GM19099 (cell line): ENCODE measurements around the gene ABCC6.

Experiments
- POLR2A ChIP-seq: IDR thresholded peaks from 3 replicates; pipeline ENCODE4 v1.6.1; 2011; ENCODE audit warnings: low read depth; ENCODE audit not compliant: insufficient read length; ENCODE audit errors: extremely low read depth

The ABCC6 gene

DNA sequence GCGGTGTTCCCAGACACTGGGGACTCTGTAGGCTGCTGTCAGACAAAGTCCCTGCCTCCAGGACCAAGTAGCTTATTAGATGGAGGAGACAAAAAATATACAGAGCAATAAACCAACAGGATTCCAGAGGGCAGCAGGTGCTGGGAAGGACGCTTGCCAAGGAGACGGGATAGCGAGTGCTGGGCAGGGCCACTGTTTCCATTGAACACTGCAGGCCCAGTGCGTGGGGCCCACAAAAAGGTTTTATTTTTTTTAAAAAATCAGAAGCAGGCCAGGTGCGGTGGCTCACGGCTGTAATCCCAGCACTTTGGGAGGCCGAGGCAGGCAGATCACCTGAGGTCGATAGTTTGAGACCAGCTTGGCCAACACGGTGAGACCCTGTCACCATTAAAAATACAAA is 84.2 kb downstream of the ABCC6 start:
- no peak for TF ChIP-seq POLR2A

DNA sequence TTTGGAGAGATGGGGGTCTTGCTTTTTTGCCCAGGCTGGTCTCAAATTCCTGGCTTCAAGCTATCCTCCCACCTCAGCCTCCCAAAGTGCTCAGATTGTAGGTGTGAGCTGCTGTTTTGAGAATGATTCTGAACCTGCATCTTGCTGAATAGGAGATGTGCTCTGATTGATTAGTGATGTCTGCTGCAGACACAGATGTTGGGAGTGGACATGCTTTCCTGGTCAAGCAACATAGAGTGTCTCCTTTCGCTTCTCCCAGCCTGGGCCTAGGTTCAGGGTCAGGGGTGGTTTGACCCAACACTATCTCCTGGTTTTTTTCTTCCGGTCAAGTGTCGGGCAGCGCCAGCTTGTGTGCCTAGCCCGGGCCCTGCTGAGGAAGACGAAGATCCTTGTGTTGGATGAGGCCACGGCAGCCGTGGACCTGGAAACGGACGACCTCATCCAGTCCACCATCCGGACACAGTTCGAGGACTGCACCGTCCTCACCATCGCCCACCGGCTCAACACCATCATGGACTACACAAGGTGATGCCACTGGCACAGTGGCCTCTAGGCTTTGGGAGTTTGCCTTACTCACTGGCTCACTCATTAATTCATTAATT is 85.2 kb downstream of the ABCC6 start:
- TF ChIP-seq POLR2A: no peak

DNA sequence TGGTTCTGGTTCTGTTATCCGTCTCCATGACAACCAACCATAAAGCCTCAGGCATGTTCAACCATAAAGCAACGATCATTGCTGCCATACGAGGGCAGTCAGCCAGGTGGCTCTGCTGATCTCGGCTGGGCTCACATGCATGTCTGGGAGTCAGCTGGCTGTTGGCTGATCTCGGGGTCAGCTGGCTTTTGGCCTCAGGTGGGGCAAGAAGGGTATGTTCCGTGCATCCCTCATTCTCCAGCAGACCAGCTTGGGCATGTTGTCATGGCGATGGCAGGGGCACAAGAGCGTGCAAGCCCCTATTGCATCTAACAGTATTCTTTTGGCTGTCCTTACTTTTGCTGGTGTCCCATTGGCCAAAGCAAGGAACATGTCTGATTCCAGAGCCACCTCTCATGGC is 86.2 kb downstream of the ABCC6 start:
- no peak for TF ChIP-seq POLR2A

DNA sequence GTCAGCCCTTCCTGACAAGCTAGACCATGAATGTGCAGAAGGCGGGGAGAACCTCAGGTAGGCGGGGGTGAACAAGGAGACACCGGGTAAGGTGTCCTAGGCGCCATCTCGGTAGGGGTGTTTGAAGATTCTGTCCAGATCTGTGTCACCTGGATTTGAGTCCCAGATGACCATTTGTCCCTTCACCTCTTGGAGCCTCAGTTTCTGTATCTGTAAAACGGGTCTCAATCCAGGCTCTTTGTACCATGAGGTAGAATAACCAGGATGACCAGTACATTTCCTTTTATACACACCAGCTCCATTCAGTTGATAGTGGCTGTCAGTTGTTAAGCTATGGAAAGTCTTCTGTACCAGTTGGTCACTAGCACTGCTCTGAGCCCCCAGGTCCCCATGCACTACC is 86.7 kb downstream of the ABCC6 start:
- no peak for TF ChIP-seq POLR2A

DNA sequence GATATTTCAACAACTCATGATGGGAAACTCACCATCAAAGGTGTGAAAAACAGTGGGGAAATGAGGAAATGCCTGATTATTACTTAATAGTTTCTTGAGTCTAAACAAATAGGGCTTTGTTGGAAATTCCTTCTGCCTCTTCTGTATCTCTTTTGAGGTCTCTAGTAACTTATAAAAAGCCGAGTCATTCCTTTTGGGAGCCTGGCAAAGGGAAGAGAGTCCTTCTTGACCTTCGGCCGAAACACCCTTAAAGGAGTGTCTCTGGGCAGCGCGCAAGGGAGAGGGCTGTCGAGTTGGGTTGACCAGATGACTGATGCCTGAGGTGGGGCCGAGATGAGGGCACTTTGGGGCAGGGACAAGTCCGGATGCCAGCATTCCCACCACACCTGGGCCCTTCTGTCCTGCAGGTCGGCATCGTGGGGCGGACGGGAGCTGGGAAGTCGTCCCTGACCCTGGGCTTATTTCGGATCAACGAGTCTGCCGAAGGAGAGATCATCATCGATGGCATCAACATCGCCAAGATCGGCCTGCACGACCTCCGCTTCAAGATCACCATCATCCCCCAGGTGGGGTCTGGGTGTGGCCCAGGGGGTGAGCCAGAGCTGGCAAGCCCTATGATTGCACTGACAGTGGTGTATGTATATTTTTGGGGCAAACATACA is 89.2 kb downstream of the ABCC6 start:
- TF ChIP-seq POLR2A: no peak

DNA sequence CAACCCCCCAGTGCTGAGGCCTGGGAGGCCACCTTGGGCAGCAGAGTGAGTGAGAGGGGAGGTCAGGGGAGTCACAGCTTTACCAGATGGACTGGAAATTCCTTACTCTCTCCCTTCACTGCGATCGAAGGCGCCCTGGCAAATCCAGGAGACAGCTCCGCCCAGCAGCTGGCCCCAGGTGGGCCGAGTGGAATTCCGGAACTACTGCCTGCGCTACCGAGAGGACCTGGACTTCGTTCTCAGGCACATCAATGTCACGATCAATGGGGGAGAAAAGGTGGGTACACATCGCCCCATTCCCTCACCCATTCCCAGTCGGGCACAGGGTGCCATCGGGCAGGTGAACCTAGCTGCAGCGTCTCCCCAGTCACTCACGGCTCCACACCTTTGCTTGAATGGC is 91.6 kb downstream of the ABCC6 start:
- TF ChIP-seq POLR2A: no peak

DNA sequence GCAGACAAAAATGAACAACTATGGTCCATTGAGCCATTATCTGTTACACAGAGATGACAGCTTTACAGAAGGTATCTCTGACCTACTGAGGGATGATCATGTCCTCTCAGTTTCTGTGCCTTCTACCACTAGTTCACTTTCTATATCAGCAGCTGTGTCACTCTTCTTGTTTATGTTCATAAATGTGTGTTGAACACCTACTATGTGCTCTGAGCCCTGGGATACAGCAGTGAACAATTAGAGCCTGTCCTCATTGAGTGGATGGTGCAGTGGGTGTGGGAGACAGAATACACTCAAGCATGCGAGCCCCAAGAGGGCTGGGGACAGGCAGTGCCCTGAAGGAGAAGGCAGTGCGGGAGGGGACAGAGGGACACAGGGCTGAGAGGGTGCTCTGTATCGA is 92.1 kb downstream of the ABCC6 start:
- TF ChIP-seq POLR2A: no peak

DNA sequence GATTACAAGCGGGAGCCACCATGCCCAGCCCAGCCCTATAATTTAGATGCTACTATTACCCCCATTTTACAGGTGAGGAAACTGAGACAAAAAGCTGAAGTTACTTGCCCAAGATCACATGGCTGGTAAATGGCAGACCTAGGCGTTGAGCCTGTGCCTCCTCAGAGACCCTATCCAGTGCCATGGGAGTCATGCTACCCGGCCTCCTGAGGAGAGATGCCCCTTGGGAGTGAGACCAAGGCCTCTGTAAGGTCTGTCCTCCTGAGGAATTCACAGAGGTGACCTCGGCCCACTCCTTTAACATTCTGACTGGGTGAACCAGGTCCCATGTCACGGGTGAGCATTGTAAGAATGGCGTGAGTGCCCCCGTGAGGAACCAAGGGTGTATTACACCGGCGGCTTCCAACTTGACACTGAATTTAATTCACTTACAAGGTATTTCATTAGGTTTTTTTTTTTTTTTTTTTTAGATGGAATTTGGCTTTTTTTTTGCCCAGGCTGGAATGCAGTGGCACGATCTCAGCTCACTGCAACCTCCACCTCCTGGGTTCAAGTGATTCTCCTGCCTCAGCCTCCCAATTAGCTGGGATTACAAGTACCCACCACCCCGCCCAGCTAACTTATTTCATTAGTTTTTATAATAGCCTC is 95.7 kb downstream of the ABCC6 start:
- TF ChIP-seq POLR2A: no peak

DNA sequence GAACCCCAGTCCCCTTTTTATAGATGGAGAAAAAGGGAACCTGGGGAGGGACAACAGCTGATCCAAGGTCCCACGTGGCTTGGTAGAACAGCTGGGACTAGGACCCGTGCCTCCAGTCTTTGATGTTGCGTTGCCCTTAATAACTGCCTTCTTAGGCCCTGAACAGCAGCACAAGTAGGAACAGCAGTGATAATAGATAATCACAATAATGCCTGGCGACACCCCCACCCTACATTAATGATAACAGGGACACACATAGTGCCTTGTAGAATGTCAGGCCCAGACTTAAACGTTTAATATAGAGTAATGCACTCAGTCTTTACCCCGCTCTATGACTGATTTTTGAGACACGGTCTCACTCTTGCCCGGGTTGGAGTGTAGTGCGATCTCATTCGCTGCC is 96.4 kb downstream of the ABCC6 start:
- TF ChIP-seq POLR2A: no peak

DNA sequence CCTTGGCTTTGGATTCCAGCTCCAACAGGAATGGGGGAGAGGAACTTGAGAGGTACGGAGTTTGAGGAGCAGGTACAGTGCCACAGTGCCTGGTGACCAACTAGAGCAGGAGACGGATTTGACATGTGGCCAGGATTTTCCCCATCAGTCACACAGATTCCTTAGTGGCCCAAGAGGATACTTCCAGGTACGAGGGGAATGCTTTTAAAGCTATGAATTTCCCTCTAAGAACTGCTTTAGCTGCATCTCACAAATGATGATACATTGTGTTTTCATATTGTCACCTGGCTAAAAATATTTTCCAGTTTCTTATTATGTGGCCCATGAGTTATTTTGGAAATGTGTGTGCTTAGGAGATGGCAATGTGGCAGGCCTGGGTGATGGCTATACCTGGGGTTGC is 98.3 kb downstream of the ABCC6 start:
- TF ChIP-seq POLR2A: no peak

DNA sequence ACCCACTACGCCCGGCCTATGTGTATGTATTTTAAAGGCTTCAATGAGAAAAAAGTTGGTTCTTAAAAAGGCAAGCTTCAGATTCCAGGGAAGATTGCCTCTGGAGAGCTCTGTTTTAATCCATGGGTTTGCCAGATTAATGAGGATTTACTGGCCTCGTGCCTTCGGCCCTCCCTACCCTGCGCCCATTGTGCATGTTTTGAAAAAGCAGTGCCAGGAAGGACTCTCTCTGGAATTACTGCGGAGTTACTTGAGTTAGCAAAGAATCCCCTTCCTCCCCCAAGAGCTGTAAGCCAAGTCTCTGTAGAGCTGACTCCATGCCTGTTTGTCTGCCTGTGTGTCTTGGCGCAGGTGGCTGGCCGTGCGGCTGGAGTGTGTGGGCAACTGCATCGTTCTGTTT is 98.9 kb downstream of the ABCC6 start:
- no peak for TF ChIP-seq POLR2A

DNA sequence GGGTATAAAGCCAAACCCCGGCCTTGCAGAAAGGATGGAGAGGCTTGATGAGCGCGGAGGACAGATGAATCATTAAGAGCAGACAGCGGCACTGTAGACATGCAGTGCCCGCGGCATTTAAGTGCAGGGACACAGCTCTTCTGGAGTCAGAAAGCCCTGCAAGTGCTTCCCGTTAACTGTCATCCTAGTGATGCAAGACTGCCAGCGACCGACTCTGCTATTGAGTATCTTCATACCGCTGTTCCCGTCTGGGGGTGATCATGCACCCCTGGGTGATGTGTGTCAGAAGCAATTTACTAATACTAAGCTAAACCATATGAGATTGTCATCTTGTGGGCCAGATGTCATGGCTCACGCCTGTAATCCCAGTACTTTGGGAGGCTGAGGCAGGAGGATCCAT is 101.0 kb downstream of the ABCC6 start:
- no peak for TF ChIP-seq POLR2A

DNA sequence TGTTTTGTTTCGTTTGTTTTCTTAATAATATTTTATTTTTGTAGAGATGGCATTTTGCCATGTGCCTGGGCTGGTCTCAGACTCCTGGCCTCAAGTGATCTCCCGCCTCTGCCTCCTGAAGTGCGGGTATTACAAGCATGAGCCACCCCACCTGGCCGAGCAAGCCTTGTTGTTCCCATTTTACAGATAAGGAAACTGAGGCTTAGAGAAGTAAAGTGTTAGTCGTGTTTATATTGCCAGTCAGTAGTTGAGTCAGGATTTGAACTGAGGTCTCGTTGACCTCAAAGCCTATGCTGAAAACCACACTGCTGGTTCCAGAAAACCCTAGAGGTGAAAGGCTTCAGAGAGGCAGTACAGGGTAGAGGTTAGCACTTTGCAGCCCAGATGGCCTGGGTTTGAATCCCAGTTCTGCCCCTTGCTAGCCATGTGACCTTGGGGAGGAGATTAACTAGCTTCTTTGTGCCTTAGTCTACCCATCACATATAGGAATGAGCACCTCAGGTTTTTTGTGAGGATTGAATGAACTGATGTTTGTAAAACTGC is 102.0 kb downstream of the ABCC6 start:
- TF ChIP-seq POLR2A: no peak

DNA sequence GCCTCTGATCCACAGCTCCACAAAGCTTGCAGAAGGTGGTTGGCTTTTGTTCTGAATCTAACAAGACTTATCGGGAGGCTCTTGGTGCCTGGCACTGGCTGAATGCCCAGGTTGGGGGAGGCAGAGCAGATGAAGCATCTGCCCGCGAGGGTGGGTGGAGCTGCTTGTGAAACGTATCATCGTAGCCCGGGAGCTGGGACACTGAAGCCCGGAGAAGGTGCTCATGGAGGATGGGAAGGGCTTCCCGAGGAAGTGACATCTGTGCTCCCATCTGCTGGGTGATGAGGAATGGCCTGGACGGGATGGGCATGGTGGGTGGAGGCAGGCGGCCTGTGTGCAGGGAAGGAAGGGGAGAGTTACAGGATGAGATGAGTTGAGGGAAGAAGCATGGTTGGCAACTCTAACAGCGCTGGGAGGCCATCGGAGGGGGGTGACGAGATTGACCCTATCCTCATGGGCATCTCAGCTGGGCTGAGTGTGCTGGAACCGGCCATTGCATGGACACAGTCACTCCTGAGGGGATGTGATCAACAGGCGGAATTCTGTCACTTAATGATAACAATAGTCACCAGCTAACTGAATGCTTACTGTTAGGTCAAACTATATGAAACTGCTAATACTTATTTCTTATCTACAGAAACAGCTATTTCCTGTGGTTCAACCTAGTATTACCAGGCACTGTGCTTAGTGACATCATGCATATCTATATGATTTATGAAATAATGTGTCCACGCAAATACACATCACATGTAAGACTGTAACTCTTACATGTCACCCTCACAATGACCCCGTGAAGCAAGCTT is 102.7 kb downstream of the ABCC6 start:
- no peak for TF ChIP-seq POLR2A

DNA sequence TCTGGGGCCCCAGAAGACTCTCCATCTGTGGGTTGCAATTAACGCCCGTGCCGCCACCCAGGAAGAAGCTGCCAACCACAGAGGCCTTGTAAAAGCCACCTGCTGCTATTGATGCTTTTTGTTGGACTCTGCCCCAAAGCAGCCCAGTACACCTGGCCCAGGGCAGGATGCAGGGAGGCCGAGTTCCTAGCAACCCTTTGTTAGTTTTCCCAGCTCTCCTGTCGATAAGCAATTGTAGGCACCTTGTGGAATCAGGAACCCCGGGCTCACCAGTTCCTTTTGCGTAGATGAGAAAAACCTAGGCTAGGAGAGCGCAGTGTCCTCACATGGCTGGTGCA is 103.3 kb downstream of the ABCC6 start:
- TF ChIP-seq POLR2A: no peak
